ENCODE measurements around the gene PNMA6F. TPM values are rescaled to one million over a fixed set of nuclear protein-coding genes. Genes with fewer than 3 reads are reported as not detected.

PNMA6F gene
- total RNA-seq (2014; rRNA removed; shearing (Covaris generic); ENCODE audit: low replicate concordance), result not detected in 2 replicates

DNA sequence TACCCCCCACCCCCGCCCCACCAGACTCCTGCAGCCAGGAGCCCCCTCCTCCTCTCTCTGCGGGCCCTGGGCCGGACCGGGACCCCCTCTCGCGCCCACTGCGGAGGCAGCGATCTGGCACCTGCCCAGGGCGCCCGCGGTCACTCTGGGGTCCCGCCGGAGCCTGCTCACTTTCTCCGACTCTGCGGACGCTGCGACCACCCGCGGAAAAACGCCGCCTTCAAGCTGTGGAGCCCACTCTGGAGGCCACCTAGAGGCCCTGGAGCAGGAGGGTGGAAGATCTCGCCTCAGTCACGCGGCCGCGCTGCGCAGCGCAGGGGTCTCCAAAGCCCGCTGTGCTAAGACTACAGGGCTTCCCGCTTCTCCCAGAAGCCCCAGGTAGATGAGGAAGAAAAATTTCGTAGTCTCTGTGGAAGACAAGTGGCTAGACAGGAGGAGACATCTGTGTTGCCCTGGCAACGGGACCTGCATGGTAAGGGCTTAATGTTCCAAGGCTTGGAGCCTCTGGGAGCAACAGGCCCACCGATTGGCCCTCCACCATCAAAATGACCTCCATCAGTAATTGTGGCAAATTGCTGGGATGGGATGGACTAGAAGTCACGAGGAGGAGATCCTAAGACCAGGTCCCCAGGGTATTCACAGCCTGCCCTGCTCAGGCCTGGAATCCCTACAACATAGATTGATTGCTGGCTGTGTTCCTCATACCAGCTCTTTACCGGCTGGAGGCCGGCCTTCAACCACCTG is at the start of gene PNMA6F:
PNMA6F (minus strand) TSS at position 387 of the 744 bp plus-strand sequence. CDS start 1,093 bp downstream, outside the sequence.
- Histone ChIP-seq H3K9me3 (ENCODE audit: low read length) (no peaks in the 10 kb centered on the region), H3K9me2 (replicated peaks; ENCODE audit: insufficient read depth, low read length) (no peaks in the 10 kb centered on the region), H4K20me1 (ENCODE audit: insufficient read depth, low read depth, low read length) (no peaks in the 10 kb centered on the region), H3K27me3 (ENCODE audit: low read length) (no peaks in the 10 kb centered on the region), H3K4me3 (ENCODE audit: low read length) (no peak within 1 kb of the TSS), H3K79me2 (ENCODE audit: low read length) (no peaks in the 10 kb centered on the region), H3K36me3 (ENCODE audit: insufficient read depth, low read length) (no peaks in the 10 kb centered on the region), H3K4me2 (ENCODE audit: low read depth, low read length, poor library complexity, severe bottlenecking) (no peak within 1 kb of the TSS), H2AFZ (ENCODE audit: low read length) (no peak within 1 kb of the TSS), H3K27ac (ENCODE audit: low read length) (no peak within 1 kb of the TSS), H3K9ac (ENCODE audit: low read length) (no peak within 1 kb of the TSS), H3K4me1 (ENCODE audit: low read length) (no peaks in the 10 kb centered on the region)
- DNase-seq, result no peak

DNA sequence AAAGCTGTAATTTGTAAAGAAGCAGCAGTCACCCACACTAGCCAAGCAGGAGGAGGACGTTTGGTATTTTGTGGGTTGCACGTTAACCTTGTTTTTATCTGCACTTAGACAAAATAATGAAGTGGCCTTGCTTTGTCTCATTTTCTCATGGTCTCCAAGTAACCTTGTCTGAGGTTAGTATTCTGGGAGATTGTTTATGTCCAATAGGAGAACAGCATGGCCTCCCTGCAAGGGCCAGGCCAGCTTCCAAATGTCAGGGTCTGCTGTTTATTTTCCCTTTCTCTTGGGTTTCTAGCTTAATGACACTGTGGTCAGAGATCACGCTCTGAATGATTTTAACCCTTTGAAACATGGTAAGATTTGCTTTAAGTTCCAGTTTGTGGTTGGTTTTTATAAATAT is 49.7 kb upstream of the PNMA6F start:
- Histone ChIP-seq H4K20me1 (ENCODE audit: insufficient read depth, low read depth, low read length) (no peaks in the 10 kb centered on the region), H2AFZ (ENCODE audit: low read length) (no peak overlapping the region), H3K4me2 (ENCODE audit: low read depth, low read length, poor library complexity, severe bottlenecking) (no peak overlapping the region)

DNA sequence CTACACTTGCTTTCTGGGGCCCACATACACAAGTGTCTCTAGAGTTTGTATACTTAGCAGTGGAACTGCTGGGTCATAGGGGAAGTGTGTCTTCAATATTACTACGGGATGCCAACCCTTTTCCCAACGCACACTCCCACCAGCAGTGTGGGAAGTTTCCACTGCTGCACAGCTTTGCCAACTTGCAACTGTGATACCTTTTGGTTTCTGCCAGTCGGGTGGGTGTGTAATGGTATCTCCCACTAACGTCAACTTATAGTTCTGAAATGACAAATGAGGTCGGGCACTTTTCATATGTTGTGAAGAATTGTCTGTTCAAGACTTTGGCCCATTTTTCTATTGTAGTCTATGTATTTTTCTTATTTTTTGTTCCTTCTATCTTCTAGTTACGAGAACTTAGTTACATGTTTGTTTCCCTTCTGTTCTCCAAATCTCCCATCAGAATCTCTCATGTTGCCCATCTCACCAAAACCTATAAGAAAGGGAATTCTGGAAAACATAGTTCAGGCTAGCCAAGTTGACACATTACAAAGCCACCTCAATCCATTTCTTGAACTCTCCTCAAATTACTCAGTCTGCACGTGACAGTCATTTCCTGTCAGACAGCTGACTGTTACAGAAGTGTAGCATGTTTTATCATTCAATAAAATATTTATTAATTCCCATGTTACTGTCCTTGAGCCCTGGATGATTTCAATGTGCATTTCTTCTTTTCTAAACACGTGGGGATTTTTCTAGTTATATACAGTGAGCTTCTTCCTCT is 48.9 kb upstream of the PNMA6F start:
- Histone ChIP-seq H3K9me3 (ENCODE audit: low read length) (no peaks in the 10 kb centered on the region), H3K9me2 (replicated peaks; ENCODE audit: insufficient read depth, low read length) (no peaks in the 10 kb centered on the region), H3K4me2 (ENCODE audit: low read depth, low read length, poor library complexity, severe bottlenecking) (no peak overlapping the region), H3K27ac (ENCODE audit: low read length) (no peak overlapping the region), H4K20me1 (ENCODE audit: insufficient read depth, low read depth, low read length) (no peaks in the 10 kb centered on the region), H3K27me3 (ENCODE audit: low read length) (no peaks in the 10 kb centered on the region), H3K4me1 (ENCODE audit: low read length) (no peaks in the 10 kb centered on the region), H3K4me3 (ENCODE audit: low read length) (no peak overlapping the region), H3K9ac (ENCODE audit: low read length) (no peak overlapping the region), H3K79me2 (ENCODE audit: low read length) (no peaks in the 10 kb centered on the region), H3K36me3 (ENCODE audit: insufficient read depth, low read length) (no peaks in the 10 kb centered on the region), H2AFZ (ENCODE audit: low read length) (no peak overlapping the region)
- no peak for DNase-seq

More for the DNA sequence above, 49.7 kb upstream of the PNMA6F start:
- no peaks in the 10 kb centered on the region for H3K36me3 ChIP-seq (ENCODE audit: insufficient read depth, low read length)
- H3K27me3 ChIP-seq (ENCODE audit: low read length), result no peaks in the 10 kb centered on the region
- no peaks in the 10 kb centered on the region for H3K79me2 ChIP-seq (ENCODE audit: low read length)
- DNase-seq, result no peak
- no peak overlapping the region for H3K9ac ChIP-seq (ENCODE audit: low read length)
- no peaks in the 10 kb centered on the region for H3K9me3 ChIP-seq (ENCODE audit: low read length)
- no peak overlapping the region for H3K27ac ChIP-seq (ENCODE audit: low read length)
- no peaks in the 10 kb centered on the region for H3K9me2 ChIP-seq (replicated peaks; ENCODE audit: insufficient read depth, low read length)
- H3K4me1 ChIP-seq (ENCODE audit: low read length), result no peaks in the 10 kb centered on the region
- H3K4me3 ChIP-seq (ENCODE audit: low read length), result no peak overlapping the region

DNA sequence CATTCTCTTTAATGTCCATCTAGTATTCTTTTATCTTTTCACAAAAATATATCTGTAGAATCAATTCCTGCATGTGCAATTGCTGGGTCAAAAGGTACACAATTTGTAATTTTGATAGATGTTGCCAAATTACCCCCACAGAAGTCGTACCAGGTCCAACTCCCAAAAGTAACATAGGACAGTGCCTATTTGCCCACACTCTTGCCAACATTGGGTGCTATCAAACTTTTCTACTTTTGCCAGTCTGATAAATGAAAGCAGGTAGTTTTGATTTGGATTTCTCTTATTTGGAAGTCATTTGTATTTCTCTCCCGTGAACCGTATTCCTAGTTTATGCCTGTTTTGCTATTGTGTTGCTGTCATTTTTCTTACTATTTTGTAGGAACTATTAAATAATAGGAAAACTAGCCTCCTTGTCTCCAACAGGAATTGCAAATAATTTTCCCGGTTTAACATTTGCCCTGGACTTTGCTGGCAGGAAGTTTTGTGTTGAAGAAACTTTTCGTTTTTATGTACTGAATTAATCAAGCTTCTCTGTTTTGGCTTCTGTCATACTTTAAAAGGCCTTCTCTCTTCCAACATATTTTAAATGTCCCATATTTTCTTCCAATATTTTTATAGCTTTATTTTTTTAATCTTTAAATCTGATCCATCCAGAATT is 45.4 kb upstream of the PNMA6F start:
- Histone ChIP-seq H3K9me3 (ENCODE audit: low read length) (no peaks in the 10 kb centered on the region), H2AFZ (ENCODE audit: low read length) (no peak overlapping the region), H3K9me2 (replicated peaks; ENCODE audit: insufficient read depth, low read length) (no peaks in the 10 kb centered on the region), H3K4me1 (ENCODE audit: low read length) (no peaks in the 10 kb centered on the region), H3K27ac (ENCODE audit: low read length) (no peak overlapping the region), H3K4me2 (ENCODE audit: low read depth, low read length, poor library complexity, severe bottlenecking) (no peak overlapping the region), H4K20me1 (ENCODE audit: insufficient read depth, low read depth, low read length) (no peaks in the 10 kb centered on the region), H3K79me2 (ENCODE audit: low read length) (no peaks in the 10 kb centered on the region), H3K27me3 (ENCODE audit: low read length) (no peaks in the 10 kb centered on the region), H3K9ac (ENCODE audit: low read length) (no peak overlapping the region), H3K36me3 (ENCODE audit: insufficient read depth, low read length) (no peaks in the 10 kb centered on the region), H3K4me3 (ENCODE audit: low read length) (no peak overlapping the region)
- DNase-seq, result no peak

DNA sequence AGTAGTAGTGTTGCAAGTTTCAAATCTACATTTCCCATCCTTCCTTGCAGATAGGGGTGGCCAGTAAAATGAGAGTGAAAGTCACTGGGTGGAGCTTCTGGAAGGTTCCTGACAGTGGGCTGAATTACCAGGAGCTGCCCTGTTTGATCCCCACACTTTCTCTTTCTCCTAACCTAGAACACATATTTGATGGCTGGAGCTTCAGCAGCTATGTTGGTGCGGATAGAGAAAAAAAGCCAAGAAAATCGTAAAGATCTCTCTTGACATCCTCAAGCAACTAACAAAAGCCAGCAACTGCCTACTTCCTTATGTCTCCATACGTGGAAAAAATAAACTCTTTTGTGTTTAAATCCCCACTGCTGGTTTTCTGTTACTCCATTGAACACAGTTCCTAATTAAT is 44.6 kb upstream of the PNMA6F start:
- Histone ChIP-seq H3K4me3 (ENCODE audit: low read length) (no peak overlapping the region), H3K4me1 (ENCODE audit: low read length) (no peaks in the 10 kb centered on the region), H3K4me2 (ENCODE audit: low read depth, low read length, poor library complexity, severe bottlenecking) (no peak overlapping the region), H3K9me2 (replicated peaks; ENCODE audit: insufficient read depth, low read length) (no peaks in the 10 kb centered on the region), H4K20me1 (ENCODE audit: insufficient read depth, low read depth, low read length) (no peaks in the 10 kb centered on the region), H3K36me3 (ENCODE audit: insufficient read depth, low read length) (no peaks in the 10 kb centered on the region), H3K27ac (ENCODE audit: low read length) (no peak overlapping the region), H3K79me2 (ENCODE audit: low read length) (no peaks in the 10 kb centered on the region), H2AFZ (ENCODE audit: low read length) (no peak overlapping the region), H3K9me3 (ENCODE audit: low read length) (no peaks in the 10 kb centered on the region), H3K27me3 (ENCODE audit: low read length) (no peaks in the 10 kb centered on the region), H3K9ac (ENCODE audit: low read length) (no peak overlapping the region)
- DNase-seq, result no peak

DNA sequence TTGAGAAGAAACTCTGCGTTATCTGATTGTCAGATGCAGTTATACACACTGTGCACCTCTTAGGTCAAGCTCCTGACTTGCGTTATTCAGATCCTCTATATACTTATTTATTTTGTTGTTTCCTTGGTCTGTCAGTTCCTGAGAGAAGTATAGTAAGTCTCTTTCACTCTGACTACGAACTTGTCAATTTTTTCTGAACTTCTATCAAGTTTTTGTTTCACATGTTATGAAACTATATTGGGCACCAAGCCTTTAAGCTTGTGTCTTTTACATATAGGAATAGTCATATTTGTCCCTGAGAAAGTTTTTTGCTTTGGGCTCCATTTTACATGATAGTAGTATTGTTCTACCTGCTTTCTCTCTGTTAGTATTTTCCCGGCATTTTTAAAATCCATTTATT is 44.1 kb upstream of the PNMA6F start:
- no peaks in the 10 kb centered on the region for H3K27me3 ChIP-seq (ENCODE audit: low read length)

DNA sequence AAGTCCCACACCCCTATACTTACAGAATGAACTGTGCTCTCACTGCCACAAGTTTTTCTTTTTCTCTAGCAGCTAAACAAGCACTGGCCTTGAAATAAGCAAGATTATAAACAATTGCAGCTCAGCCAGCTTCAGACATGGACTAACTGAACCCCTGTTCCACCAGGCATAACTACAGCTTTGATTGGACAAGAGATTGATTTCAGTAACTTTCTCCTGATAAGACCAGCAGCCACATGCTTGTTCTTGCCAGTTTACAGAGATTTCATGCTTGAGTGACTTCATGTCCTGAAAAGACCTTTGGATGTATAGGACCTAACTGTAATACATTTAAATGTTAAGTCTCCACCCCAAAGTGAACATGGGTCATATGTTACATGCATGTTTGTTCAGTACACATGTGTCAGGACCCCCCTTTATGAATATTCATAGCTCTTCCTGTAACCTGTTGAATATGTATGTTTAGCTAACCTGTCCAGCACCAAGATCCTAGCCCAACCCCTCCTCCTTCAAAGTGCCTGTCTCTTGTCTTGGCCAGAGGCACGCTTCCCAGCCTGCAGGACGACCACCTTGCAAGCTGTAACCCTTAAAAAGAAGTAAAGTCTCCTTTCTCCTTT is 40.3 kb upstream of the PNMA6F start:
- Histone ChIP-seq H4K20me1 (ENCODE audit: insufficient read depth, low read depth, low read length) (no peaks in the 10 kb centered on the region), H3K27ac (ENCODE audit: low read length) (no peak overlapping the region), H3K9me2 (replicated peaks; ENCODE audit: insufficient read depth, low read length) (no peaks in the 10 kb centered on the region), H3K4me1 (ENCODE audit: low read length) (no peaks in the 10 kb centered on the region), H3K4me2 (ENCODE audit: low read depth, low read length, poor library complexity, severe bottlenecking) (no peak overlapping the region), H3K27me3 (ENCODE audit: low read length) (no peaks in the 10 kb centered on the region), H3K4me3 (ENCODE audit: low read length) (no peak overlapping the region), H2AFZ (ENCODE audit: low read length) (no peak overlapping the region), H3K79me2 (ENCODE audit: low read length) (no peaks in the 10 kb centered on the region), H3K9ac (ENCODE audit: low read length) (no peak overlapping the region), H3K9me3 (ENCODE audit: low read length) (no peaks in the 10 kb centered on the region), H3K36me3 (ENCODE audit: insufficient read depth, low read length) (no peaks in the 10 kb centered on the region)
- no peak for DNase-seq

More for the DNA sequence above, 44.1 kb upstream of the PNMA6F start:
- Histone ChIP-seq H4K20me1 (ENCODE audit: insufficient read depth, low read depth, low read length) (no peaks in the 10 kb centered on the region), H3K9me2 (replicated peaks; ENCODE audit: insufficient read depth, low read length) (no peaks in the 10 kb centered on the region), H3K79me2 (ENCODE audit: low read length) (no peaks in the 10 kb centered on the region), H3K27ac (ENCODE audit: low read length) (no peak overlapping the region), H3K9ac (ENCODE audit: low read length) (no peak overlapping the region), H3K4me2 (ENCODE audit: low read depth, low read length, poor library complexity, severe bottlenecking) (no peak overlapping the region), H3K9me3 (ENCODE audit: low read length) (no peaks in the 10 kb centered on the region), H2AFZ (ENCODE audit: low read length) (no peak overlapping the region), H3K4me3 (ENCODE audit: low read length) (no peak overlapping the region), H3K36me3 (ENCODE audit: insufficient read depth, low read length) (no peaks in the 10 kb centered on the region), H3K4me1 (ENCODE audit: low read length) (no peaks in the 10 kb centered on the region)
- no peak for DNase-seq

DNA sequence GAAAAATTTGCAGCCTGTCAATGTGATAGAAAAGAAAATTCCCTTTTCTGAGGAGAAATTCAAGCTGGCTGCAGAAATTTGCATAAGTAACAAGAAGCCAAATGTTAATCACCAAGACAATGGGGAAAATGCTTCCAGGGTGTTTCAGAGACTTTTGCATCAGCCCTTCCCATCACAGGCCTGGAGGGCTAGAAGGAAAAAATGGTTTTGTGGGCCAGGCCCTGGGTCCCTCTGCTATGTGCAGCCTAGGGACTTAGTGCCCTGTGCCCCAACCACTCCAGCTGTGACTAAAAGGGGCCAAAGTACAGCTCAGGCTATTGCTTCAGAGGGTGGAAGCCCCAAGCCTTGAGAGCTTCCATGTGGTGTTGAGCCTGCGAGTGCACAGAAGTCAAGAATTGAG is 36.3 kb upstream of the PNMA6F start:
- no peak for DNase-seq
- H3K4me3 ChIP-seq (ENCODE audit: low read length), result no peak overlapping the region
- H4K20me1 ChIP-seq (ENCODE audit: insufficient read depth, low read depth, low read length), result no peaks in the 10 kb centered on the region
- no peak overlapping the region for H2AFZ ChIP-seq (ENCODE audit: low read length)
- H3K9me2 ChIP-seq (replicated peaks; ENCODE audit: insufficient read depth, low read length), result no peaks in the 10 kb centered on the region
- H3K27me3 ChIP-seq (ENCODE audit: low read length), result no peaks in the 10 kb centered on the region
- H3K9me3 ChIP-seq (ENCODE audit: low read length), result no peaks in the 10 kb centered on the region
- H3K36me3 ChIP-seq (ENCODE audit: insufficient read depth, low read length), result no peaks in the 10 kb centered on the region
- no peak overlapping the region for H3K27ac ChIP-seq (ENCODE audit: low read length)
- H3K4me2 ChIP-seq (ENCODE audit: low read depth, low read length, poor library complexity, severe bottlenecking), result no peak overlapping the region
- H3K9ac ChIP-seq (ENCODE audit: low read length), result no peak overlapping the region
- no peaks in the 10 kb centered on the region for H3K79me2 ChIP-seq (ENCODE audit: low read length)
- H3K4me1 ChIP-seq (ENCODE audit: low read length), result no peaks in the 10 kb centered on the region
